Lower leg skin (tissue), 4 donors: Measurements from ENCODE around the gene FLNB. TPM values are rescaled to one million over a fixed set of nuclear protein-coding genes. Genes with fewer than 3 reads are reported as not detected.

ENCODE experiments used
- DNase-seq, 2 donors: peaks; one replicate each; pipeline ENCODE4 v3.0.0-alpha.2; 2019; ENCODE audit warnings: low spot score in 2 of 2
- H3K4me3 ChIP-seq: fragments of 200-600 bp; sonication (generic); 2 replicates; pipeline ENCODE4 v1.5.1; 2017; ENCODE audit warnings: mild to moderate bottlenecking, low read depth; ENCODE audit not compliant: poor library complexity, severe bottlenecking
- POLR2A ChIP-seq, 2 donors: fragments of 450-650 bp; IDR thresholded peaks; one replicate each; pipeline ENCODE4 v1.6.1; 2016 to 2017; ENCODE audit warnings: antibody characterized with exemption in 2 of 2, mild to moderate bottlenecking in 1 of 2, moderate library complexity in 1 of 2
- WGBS, 2 donors: methylation state at CpG; one replicate each; pipeline ENCODE4 v1.1.5; 2018; 5-methylcytosine and 5-hydroxymethylcytosine counted together
- intact Hi-C: fragments of 100-400 bp; cut with DNase I; formaldehyde crosslinking; loops from one replicate; pipeline ENCODE4 v1.15.0; 2023; ENCODE audit warnings: low total_unique reads
- total RNA-seq, 4 donors: library from RNA; depleted of rRNA; stranded (reverse); fragments of >200 nt; gene quantifications; one replicate each; pipeline ENCODE4 v1.1.0, GENCODE V29; 2016
- TF ChIP-seq, protein P1 (sequence below), 3 donors: fragments of 450-650 bp; IDR thresholded peaks; one replicate each; pipeline ENCODE4 v1.5.1; 2016; ENCODE audit warnings: antibody characterized with exemption in 3 of 3, mild to moderate bottlenecking in 3 of 3, moderate library complexity in 2 of 3

The FLNB gene
- total RNA-seq, 4 donors from 2014 or later, result 108 to 155 (median 128) TPM

DNA sequence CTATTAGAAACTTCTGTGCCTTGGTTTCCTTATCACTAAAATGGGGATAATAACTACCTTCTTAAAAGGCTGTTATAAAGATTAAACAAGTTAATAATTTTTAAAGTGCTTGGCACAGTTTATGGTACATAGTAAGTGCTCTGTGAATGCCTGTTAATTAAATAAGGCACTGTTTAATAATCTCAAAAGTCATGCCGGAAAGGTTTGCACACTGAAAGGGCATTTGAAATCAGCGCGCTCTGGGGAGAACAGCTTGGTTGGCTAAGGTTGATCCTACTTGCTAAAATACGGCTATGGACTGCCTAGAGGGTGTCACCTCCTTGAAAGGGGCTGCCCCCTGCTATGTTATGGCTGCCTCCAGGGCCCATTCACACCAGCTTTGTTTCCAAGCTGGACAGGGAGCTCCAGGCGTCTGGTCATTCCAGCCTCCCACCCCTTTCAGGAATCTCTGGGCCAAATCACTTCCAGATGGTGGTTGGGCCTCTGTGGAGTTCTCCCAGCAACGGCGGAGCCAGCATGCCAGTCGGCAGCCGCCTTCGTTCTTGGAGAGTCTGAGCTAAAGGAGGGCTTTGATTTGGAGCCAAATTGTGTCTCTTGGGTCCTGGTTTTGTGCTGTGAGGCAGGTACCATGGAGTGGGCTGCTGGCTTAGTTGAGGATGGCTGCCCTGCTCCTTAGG lies 5.9 kb downstream of the FLNB start:
- WGBS, 2 donors, result 62 to 63% methylated on average over 10 of the region's 10 CpGs
- no peak overlapping the region for H3K4me3 ChIP-seq
- TF ChIP-seq, protein P1, sequence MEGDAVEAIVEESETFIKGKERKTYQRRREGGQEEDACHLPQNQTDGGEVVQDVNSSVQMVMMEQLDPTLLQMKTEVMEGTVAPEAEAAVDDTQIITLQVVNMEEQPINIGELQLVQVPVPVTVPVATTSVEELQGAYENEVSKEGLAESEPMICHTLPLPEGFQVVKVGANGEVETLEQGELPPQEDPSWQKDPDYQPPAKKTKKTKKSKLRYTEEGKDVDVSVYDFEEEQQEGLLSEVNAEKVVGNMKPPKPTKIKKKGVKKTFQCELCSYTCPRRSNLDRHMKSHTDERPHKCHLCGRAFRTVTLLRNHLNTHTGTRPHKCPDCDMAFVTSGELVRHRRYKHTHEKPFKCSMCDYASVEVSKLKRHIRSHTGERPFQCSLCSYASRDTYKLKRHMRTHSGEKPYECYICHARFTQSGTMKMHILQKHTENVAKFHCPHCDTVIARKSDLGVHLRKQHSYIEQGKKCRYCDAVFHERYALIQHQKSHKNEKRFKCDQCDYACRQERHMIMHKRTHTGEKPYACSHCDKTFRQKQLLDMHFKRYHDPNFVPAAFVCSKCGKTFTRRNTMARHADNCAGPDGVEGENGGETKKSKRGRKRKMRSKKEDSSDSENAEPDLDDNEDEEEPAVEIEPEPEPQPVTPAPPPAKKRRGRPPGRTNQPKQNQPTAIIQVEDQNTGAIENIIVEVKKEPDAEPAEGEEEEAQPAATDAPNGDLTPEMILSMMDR (IDR thresholded peaks at IDR 0.05), result no peak
- TF ChIP-seq POLR2A (IDR thresholded peaks at IDR 0.05), result no peak
- intact Hi-C loops, result no loop called here
- peak in 1 of 2 donors; percentile 92 for DNase-seq

DNA sequence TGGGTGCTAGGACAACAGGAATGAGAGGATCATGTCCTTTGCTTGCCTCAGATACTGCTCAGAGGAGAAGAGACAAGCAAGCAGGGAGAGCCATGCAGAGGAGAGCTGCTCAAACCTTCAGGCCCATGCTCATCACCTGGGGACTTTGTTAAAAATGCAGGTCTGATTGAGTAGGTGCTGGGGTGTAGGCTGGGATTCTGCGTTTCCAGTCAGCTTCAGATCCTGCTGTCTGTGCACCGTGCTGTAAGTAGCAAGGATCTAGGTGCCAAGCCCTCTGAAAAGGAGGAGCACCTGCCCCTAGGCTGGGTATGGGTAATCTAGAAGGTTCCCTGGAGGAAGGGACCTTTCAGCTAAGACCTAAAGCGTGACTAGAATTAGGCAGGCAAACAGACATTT lies 7.3 kb downstream of the FLNB start:
- DNase-seq, result no peak
- 63 to 73% methylated on average over 3 of the region's 3 CpGs for WGBS, 2 donors
- no peak overlapping the region for H3K4me3 ChIP-seq
- intact Hi-C loops, result no loop called here
- no peak for TF ChIP-seq POLR2A (IDR thresholded peaks at IDR 0.05)
- TF ChIP-seq, protein P1 (IDR thresholded peaks at IDR 0.05), result no peak

DNA sequence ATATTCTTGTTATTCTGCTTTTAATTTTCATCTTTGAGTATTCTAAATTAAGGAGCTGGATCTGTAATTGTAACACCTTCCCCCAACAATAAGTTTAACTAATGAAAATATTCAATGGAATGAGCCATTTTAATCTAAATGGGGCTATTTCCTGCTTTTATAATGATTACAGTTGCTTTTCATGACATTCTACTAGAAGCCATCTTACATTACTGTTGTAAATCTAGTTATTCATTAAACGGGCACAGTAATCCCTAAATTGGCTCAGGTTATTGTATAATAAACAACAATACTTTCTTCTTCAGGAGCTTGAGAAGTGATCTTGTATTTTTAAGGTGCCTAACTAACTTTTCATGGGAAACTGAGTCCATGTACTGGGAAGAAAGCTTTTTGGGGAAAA lies 8.5 kb downstream of the FLNB start:
- TF ChIP-seq, protein P1 (IDR thresholded peaks at IDR 0.05), result no peak
- no peak for TF ChIP-seq POLR2A (IDR thresholded peaks at IDR 0.05)
- 61 to 73% methylated on average over 1 of the region's 1 CpG for WGBS, 2 donors
- no peak overlapping the region for H3K4me3 ChIP-seq
- no peak for DNase-seq
- intact Hi-C loops, result no loop called here

DNA sequence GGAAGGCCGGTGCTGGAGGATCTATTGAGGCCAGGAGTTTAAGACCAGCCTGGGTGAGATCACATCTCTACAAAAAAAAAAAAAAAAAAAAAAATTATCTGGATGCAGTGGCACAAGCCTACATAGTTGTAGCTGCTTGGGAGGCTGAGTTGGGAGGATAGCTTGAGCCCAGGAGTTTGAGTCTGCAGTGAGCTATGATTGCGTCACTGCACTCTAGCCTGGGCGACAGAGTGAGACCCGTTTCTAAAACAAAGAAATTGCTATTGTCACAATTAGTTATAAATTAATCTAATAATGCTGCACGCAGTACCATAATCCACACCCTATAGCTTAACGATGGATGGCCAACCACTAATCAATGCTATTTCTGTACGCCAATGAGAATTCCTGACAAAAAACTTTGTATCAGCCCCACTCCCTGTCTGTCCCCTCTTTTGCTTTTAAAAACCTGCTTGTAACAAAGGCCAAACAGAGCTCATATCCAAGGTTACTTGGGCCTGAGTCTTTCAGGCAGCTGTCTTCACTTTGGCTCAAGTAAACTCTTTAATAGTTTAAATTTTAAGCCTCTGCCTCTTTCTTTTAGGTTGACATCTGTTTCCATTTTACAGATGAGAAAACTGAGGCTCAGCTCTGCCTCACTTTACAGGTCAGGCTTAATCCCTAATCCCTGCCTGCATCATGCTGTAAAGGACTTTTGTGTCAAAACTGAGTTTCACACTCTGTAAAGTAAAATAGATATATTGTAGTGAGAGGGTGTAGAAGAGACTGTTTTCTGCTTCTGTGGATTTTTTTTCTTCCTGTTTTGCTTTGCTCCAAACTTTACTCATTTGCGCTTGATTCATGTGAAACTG lies 10.9 kb downstream of the FLNB start:
- 83 to 85% methylated on average over 8 of the region's 8 CpGs for WGBS, 2 donors
- intact Hi-C loops, result no loop called here
- no peak for DNase-seq
- TF ChIP-seq, protein P1 (IDR thresholded peaks at IDR 0.05), result no peak
- no peak for TF ChIP-seq POLR2A (IDR thresholded peaks at IDR 0.05)
- no peak overlapping the region for H3K4me3 ChIP-seq

DNA sequence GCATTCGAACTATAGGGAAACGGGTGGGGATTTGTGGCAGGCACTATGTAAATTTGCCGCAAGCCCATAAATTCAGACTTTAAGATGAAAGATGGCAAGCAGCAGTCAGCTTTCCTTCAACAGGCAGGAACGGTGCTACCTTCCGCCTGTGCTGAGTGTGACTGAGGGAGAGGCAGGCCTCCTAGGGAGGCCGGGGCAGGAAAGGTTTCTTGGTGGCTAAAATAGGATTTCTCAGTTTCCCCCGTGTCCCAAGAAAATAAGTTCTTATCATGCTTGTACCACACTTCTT lies 12.5 kb downstream of the FLNB start:
- no peak for DNase-seq
- no peak overlapping the region for H3K4me3 ChIP-seq
- TF ChIP-seq POLR2A (IDR thresholded peaks at IDR 0.05), result no peak
- TF ChIP-seq, protein P1 (IDR thresholded peaks at IDR 0.05), result no peak
- intact Hi-C loops, result no loop called here
- WGBS, 2 donors, result 39 to 49% methylated on average over 7 of the region's 7 CpGs
